Stimulated activated CD8-positive, alpha-beta memory T cell treated with anti-CD3 and anti-CD28 coated beads, Interleukin-7, amount 100 ng/mL, for 24 hours (primary cell): Measurements from ENCODE around the gene PCCA.
"Not testable (repeated sequence)": the region's sequence is repeated elsewhere in the genome, so short reads cannot be mapped to it uniquely, and the experiment has no call there.

Experiments
- DNase-seq: peaks from one replicate; pipeline ENCODE4 v3.0.0-alpha.2; 2020; ENCODE audit warnings: low read depth

The PCCA gene

GRCh38 chr13:100197116-100197515 lies 108.2 kb downstream of the PCCA start:
- no peak for DNase-seq

- DNase-seq, result no peak
Measured at GRCh38 chr13:100197591-100198365, 108.9 kb downstream of the PCCA start.

- DNase-seq, result no peak
Measured at GRCh38 chr13:100203696-100204367, 114.9 kb downstream of the PCCA start.

- DNase-seq, result no peak
Measured at GRCh38 chr13:100208002-100208401, 119.1 kb downstream of the PCCA start.

- no peak for DNase-seq
Measured at GRCh38 chr13:100208626-100209025, 119.7 kb downstream of the PCCA start.

- DNase-seq, result no peak
Measured at GRCh38 chr13:100209857-100210825, 121.2 kb downstream of the PCCA start.

- no peak for DNase-seq
Measured at GRCh38 chr13:100211016-100211710, 122.3 kb downstream of the PCCA start.

- DNase-seq, result no peak
Measured at GRCh38 chr13:100212904-100213553, 124.1 kb downstream of the PCCA start.

- DNase-seq, result no peak
Measured at GRCh38 chr13:100213576-100213975, 124.7 kb downstream of the PCCA start.

- DNase-seq, result no peak
Measured at GRCh38 chr13:100214886-100215285, 126.0 kb downstream of the PCCA start.

GRCh38 chr13:100221166-100221565 lies 132.3 kb downstream of the PCCA start:
- DNase-seq, result no peak

GRCh38 chr13:100223966-100224530 lies 135.2 kb downstream of the PCCA start:
- DNase-seq, result not testable (repeated sequence)

- DNase-seq, result no peak
Measured at GRCh38 chr13:100229603-100230002, 140.7 kb downstream of the PCCA start.

GRCh38 chr13:100230769-100231149 lies 141.9 kb downstream of the PCCA start:
- DNase-seq, result no peak

- no peak for DNase-seq
Measured at GRCh38 chr13:100231176-100231575, 142.3 kb downstream of the PCCA start.

- DNase-seq, result no peak
Measured at GRCh38 chr13:100234006-100234405, 145.1 kb downstream of the PCCA start.

- no peak for DNase-seq
Measured at GRCh38 chr13:100234524-100235136, 145.7 kb downstream of the PCCA start.

- DNase-seq, result no peak
Measured at GRCh38 chr13:100235311-100235901, 146.5 kb downstream of the PCCA start.

GRCh38 chr13:100240109-100240779 lies 151.4 kb downstream of the PCCA start:
- no peak for DNase-seq

GRCh38 chr13:100244431-100244830 lies 155.5 kb downstream of the PCCA start:
- no peak for DNase-seq
